GM19328 (cell line): ENCODE measurements around the gene ZNF804B.

Experiments
- ATAC-seq: cut with Tn5 transposase; IDR thresholded peaks from one replicate; pipeline ENCODE4 v1.9.1; 2021; ENCODE audit warnings: mild to moderate bottlenecking, moderate library complexity; ENCODE audit not compliant: unreplicated experiment

Gene ZNF804B

DNA sequence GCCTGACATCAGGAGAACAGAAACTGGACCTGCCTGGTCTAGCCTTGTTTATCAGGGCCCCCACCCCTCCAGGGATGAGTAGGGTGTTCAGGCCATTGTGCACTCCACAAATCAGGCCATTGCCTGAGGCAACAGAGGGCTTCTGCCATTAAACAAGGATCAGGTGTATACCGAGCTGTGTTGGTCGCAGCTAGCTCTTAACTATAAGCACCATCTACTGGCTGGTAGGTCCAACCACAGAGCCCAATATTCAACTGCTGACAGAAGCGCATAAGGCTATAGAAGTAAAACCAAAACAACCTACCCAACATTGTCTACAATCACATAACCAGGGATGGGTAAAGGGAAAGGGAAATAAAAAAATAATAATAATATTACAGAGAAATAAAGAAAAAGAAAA lies 487.7 kb downstream of the ZNF804B start:
- ATAC-seq, result no peak

DNA sequence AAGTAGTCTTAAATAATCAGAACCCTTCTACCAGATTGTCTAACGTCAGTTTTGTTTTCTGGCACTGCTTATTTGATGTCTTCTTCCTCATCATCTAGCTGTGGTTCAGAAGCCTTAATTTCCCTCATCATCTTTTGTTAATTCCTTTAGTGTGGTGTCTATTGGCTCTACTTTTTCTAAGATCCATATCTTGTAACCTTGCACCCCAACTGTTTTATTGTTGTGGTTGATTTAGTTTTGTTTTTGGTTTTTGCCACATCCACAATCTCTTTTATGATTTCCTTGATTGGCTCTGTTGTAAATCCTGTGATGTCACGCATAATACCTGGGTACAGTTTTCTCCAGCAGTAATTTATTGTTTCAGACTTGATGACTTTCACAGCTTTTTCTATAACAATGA lies 499.6 kb downstream of the ZNF804B start:
- ATAC-seq, result no peak

DNA sequence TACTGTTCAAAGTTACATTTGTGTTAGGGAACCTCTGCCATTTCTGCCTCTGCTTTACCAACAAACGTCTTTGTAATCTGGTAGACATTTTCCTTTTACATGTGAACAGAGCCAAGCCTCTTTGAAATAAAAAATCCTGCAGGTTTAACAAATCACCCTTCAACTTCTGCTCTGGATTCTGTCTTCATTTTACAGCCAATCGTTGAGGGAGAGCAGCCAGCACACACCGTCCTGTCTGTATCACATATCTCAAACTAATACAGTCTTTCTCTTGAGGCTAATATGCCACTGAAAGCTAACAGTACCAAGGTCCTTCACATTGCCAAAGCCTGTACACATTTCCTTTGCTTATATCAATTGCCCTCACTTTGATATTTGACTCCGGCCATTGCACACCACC lies 504.6 kb downstream of the ZNF804B start:
- no peak for ATAC-seq

DNA sequence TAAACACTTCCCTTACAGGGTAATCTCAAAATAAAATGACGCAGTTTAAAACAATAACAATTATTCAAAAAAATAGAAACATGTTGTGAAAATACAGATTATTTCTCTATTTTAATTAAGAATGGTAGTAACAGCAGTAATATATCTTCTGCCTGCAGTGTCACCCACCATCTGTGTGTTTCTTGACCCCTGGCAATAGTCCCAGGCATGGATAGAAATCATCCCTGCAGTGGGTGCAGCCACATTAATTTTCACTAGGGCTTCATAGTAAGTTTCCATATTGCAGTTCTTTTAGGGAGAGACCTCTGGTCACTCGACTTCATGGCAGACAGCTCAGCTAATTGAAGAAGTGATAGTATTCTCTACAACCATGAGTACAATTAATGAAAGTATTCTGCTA lies 506.1 kb downstream of the ZNF804B start:
- no peak for ATAC-seq

DNA sequence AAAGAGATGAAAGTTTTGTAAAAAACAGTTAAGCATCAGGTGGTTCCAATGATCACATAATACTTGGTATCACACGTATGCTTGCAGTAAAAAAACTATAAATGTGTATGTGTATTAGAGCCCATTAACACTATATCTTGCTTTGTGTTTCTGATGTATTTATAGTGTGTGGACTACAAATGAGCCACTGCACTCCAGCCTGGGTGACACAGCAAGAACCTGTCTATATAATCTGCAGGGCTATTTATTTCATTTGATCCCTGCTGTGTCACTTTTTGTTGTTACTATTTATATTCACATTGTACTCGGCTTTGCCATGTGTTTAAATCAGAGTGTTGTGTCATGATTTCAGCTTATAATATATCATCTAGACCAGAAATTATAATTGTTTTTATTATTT lies 523.8 kb downstream of the ZNF804B start:
- ATAC-seq, result no peak

DNA sequence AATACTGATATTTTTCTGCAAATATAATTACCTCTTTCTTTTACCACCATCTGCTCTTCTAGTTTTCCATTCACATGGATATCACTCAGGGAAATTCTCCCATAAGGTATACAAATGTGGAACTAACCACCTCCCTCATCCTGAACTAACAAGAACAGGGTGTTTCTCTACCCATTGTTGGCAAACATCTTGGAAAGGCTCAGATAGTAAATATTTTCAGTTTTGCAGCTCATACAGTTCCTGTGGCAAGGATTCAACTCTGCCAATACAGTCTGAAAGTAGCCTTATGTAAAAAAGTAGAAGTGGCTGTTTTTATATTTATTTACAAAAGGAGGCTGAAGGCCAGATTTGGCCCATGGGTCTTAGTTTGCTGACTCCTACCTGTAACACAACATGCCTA lies 549.0 kb downstream of the ZNF804B start:
- no peak for ATAC-seq

DNA sequence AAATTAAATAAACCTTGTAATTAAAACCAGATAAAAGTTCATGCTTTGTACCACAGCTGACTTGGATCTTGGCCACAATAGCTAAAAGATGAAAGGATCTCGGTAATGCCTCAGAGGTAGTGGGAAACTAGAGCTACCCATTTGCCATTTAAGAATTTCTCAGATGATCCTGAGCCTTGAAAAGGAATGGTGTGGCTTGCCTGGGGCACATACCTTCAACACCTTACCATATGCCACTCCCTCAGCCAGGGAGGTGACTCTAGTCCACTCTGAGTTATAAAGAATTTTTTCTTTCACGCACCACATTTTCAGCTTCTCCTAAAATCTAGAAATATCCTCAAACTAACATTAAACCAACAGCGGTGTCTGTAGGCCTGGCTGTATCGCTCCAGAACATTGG lies 552.4 kb downstream of the ZNF804B start:
- no peak for ATAC-seq

DNA sequence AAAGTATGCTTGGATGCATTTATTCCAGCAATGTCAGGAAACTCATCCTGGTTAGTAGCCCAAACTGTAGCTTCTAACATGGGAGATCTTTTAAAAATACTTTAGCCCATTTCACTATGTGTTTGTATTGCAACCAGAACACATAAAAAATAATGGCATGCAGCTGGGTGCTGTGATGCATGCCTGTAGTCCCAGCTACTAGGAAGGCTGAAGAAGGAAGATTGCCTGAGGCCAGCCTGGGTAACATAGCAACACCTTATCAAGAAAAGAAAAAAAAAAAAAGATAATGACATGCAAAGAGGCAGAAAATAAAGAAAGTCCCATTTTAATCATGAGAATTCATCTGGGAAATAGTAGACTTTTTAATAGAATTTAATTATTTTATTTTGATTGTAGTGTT lies 553.1 kb downstream of the ZNF804B start:
- ATAC-seq, result no peak

DNA sequence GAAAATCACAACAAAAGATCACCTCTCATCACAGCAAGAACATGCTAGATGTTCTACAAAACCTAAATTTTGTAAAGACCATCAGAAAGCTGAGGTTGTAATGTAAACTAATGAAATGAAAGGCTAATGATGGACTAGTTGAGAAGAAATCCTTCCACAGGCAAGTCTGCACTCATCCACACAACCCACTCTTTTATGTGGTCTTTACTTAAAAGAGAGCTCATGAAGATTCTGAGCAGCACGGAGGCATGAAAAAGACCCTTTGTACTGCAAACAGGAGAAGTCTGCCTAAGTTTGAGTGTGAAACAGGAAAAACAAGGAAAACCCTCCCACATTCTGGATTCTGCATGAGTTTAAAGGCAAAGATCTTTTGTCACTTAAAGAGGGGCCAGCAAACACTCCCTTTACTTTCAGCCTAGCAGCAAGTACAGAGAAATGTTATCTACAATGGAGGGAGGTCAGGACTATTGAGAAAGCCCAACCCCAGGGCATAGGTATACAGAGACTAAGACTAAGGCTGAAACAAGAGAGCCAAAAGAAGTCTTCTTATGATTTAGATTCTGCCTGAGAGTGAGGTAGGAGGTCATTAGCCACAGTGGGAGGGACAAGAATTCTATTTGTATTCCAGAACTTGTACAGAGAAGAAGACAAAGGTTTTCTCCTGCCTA lies 557.2 kb downstream of the ZNF804B start:
- ATAC-seq, result no peak

DNA sequence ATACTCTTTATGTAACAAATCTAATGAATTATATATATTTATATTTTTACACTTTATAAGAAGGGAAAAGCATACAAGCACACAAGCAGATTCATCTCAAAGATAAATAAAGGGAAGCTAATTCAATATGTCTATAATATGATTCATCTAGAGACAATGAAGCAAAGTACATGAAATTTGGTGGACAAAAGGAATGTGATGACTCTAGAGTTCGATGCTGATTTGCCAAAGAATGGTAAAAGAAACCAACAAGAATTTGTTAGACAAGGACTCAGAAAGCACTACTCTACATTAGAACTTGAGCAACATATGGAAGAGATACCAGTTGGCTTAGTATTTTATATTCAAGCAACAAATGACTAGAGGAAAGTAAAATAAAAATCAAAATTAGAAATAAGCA lies 572.5 kb downstream of the ZNF804B start:
- no peak for ATAC-seq

DNA sequence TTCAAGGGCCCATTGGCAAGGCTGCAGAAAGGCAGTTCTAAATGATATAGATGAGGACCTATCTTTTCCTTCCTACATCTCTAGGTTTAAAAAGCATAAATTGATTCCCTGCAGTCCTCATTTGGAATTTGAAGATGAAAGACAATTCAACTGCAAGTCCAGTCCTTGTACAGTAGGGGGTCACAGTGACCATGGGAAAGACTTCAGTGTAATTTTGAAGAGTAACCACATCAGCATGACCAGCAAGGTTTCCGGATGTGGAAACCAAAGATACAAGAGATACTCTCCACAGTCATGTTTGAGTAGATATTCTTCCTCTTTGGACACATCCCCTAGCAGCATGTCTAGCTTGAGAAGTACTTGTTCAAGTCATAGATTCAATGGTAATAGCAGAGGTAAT lies 575.3 kb downstream of the ZNF804B start:
- ATAC-seq, result no peak

DNA sequence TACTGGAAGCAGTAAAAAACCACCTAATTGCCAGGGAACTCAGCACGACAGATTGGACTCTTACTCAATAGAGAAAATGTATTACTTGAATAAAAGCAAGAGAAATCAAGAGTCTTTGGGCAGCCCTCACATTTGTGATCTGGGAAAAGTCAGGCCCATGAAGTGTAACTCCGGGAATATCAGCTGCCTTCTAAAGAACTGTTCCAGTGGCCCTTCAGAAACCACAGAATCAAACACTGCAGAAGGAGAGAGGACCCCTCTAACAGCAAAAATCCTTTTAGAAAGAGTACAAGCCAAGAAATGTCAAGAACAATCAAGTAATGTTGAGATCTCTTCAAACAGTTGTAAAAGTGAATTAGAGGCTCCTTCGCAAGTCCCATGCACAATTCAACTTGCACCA lies 576.0 kb downstream of the ZNF804B start:
- no peak for ATAC-seq

DNA sequence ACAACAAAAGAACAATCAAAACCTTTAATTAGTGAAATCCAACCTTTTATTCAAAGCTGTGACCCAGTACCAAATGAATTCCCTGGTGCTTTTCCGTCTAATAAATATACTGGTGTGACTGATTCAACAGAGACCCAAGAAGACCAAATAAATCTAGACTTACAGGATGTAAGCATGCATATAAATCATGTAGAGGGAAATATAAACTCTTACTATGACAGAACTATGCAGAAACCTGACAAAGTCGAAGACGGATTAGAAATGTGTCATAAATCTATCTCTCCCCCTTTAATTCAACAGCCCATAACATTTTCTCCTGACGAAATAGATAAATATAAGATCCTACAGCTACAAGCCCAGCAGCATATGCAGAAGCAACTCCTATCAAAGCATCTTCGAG lies 576.6 kb downstream of the ZNF804B start:
- no peak for ATAC-seq

DNA sequence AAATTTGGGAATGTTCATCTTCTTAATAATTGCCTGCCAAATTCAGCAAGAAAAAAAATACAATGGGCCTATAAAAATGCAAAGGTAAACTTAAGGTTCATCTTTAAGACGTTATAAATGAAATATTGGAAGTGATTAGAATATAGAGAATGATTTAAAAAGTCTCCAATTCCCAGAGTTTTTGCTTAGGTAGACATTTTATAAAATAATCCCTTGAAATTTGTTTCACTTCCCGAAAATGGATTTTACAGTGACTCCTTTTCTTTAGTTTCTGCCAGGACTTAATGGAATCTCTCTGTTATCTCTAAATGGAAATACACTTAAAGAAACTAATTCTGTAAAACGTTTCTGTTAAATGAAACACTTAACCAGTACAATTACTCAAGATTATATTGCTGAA lies 580.2 kb downstream of the ZNF804B start:
- no peak for ATAC-seq

DNA sequence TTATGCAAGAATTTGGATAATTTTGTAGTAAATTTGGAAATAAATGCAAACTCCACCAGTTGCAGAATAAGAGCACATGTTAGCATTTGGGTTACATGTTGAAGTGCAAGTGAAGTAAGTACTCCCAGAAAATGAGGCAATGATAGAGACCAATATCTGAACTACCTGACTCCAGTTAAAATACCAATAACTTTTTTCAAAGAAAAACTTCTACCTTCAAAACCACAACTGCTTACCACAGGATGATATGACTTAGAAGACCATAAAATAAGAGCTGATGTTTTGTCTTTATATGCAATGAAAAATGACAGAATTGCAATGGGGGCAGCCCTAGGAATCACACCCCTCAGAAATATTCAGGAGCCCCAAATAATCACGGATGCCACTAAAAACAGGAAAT lies 597.6 kb downstream of the ZNF804B start:
- ATAC-seq, result no peak

DNA sequence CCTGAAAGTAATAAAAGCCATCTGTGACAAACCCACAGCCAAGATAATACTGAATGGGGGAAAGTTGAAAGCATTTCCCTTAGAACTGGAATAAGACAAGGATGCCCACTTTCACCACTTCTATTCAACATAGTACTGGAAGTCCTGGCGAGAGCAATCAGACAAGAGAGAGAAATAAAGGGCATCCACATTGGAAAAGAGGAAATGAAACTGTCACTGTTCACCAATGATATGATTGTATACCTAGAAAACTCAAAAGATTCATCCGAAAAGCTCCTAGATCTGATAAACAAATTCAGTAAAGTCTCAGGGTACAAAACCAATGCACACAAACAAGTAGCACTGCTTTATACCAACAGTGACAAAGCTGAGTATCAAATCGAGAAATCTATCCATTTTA lies 617.7 kb downstream of the ZNF804B start:
- ATAC-seq, result no peak

DNA sequence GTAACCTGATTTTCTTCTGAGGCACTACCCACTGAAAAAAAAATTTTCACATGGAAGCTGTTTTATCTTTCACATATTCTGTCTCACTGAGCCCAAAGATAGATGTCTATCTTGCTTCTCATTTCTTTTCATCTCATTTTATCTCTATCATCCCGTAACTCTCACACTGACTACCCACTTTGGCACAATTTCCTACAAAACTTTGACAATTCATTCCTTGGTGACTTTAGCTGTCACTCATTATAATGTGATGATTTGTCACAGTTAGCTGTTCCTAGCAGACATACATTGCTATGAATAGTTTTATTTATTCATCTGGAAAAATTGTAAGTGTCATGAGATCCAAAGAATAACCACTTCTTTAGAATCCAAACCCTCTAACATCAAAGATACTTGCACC lies 625.9 kb downstream of the ZNF804B start:
- no peak for ATAC-seq
